Muscle layer of colon (tissue), 2 donors: ENCODE data around the gene SBSN.

Experiments used
- H3K27ac ChIP-seq: one replicate; pipeline ENCODE4 v1.7.0; 2013; ENCODE audit warnings: low read depth, mild to moderate bottlenecking, low read length, moderate library complexity
- H3K27me3 ChIP-seq, 2 donors: one replicate each; pipeline ENCODE4 v1.7.0; 2013; ENCODE audit warnings: low read length in 2 of 2, mild to moderate bottlenecking in 2 of 2; ENCODE audit not compliant: insufficient read depth in 2 of 2, control insufficient read depth in 1 of 2
- H3K36me3 ChIP-seq: one replicate; pipeline ENCODE4 v1.7.0; 2013; ENCODE audit warnings: mild to moderate bottlenecking, low read length; ENCODE audit not compliant: insufficient read depth
- H3K4me1 ChIP-seq: one replicate; pipeline ENCODE4 v1.7.0; 2013; ENCODE audit warnings: mild to moderate bottlenecking, low read length; ENCODE audit not compliant: insufficient read depth
- H3K4me3 ChIP-seq, 2 donors: one replicate each; pipeline ENCODE4 v1.7.0; 2013; ENCODE audit warnings: low read length in 2 of 2, low read depth in 1 of 2, mild to moderate bottlenecking in 1 of 2, moderate library complexity in 1 of 2
- H3K9ac ChIP-seq: one replicate; pipeline ENCODE4 v1.7.0; 2013; ENCODE audit warnings: low read length
- H3K9me3 ChIP-seq: one replicate; pipeline ENCODE4 v1.7.0; 2013; ENCODE audit warnings: mild to moderate bottlenecking, low read length
- donor health status: abdominal sarcoma.
- donor health status: Adenocarcinoma of cecum.

The SBSN gene

GRCh38 chr19:35497406-35497805 is 30.7 kb downstream of the SBSN start:
- Histone ChIP-seq H3K36me3 (no peaks in the 10 kb centered on the region), H3K9me3 (no peaks in the 10 kb centered on the region), H3K9ac (no peak overlapping the region), H3K27me3 (no peaks in the 10 kb centered on the region), H3K27ac (no peak overlapping the region), H3K4me1 (peaks cover 8% of the 10 kb centered on the region), H3K4me3 (no peak overlapping the region)

GRCh38 chr19:35495107-35496064 is 32.7 kb downstream of the SBSN start:
- no peak overlapping the region for H3K4me3 ChIP-seq
- peaks cover 1 to 3% of the 10 kb centered on the region in 2 donors for H3K27me3 ChIP-seq
- H3K9me3 ChIP-seq: no peaks in the 10 kb centered on the region
- peaks cover 8% of the 10 kb centered on the region for H3K4me1 ChIP-seq
- H3K27ac ChIP-seq: no peak overlapping the region
- no peaks in the 10 kb centered on the region for H3K36me3 ChIP-seq
- H3K9ac ChIP-seq: no peak overlapping the region

GRCh38 chr19:35493971-35494370 is 34.1 kb downstream of the SBSN start:
- H3K4me1 ChIP-seq: peaks cover 8% of the 10 kb centered on the region
- H3K27me3 ChIP-seq: peaks cover 3 to 4% of the 10 kb centered on the region in 2 donors
- no peaks in the 10 kb centered on the region for H3K9me3 ChIP-seq
- no peaks in the 10 kb centered on the region for H3K36me3 ChIP-seq
- H3K4me3 ChIP-seq: no peak overlapping the region
- H3K27ac ChIP-seq: no peak overlapping the region
- H3K9ac ChIP-seq: no peak overlapping the region

- peaks cover 3 to 9% of the 10 kb centered on the region in 2 donors for H3K27me3 ChIP-seq
- H3K9ac ChIP-seq: no peak overlapping the region
- no peaks in the 10 kb centered on the region for H3K36me3 ChIP-seq
- peaks cover 8% of the 10 kb centered on the region for H3K4me1 ChIP-seq
- H3K27ac ChIP-seq: no peak overlapping the region
- H3K9me3 ChIP-seq: no peaks in the 10 kb centered on the region
- no peak overlapping the region for H3K4me3 ChIP-seq
These were observed 36.2 kb downstream of the SBSN start for GRCh38 chr19:35491836-35492360.

- H3K27ac ChIP-seq: no peak within 1 kb of the TSS
- H3K36me3 ChIP-seq: no peaks in the 10 kb centered on the region
- H3K9ac ChIP-seq: no peak within 1 kb of the TSS
- H3K27me3 ChIP-seq: peaks cover 3 to 9% of the 10 kb centered on the region in 2 donors
- no peaks in the 10 kb centered on the region for H3K9me3 ChIP-seq
- no peak within 1 kb of the TSS for H3K4me3 ChIP-seq
- H3K4me1 ChIP-seq: peaks cover 5% of the 10 kb centered on the region
These were observed 37.7 kb downstream of the SBSN start, which contains the start of gene KRTDAP for GRCh38 chr19:35490364-35490763. KRTDAP (minus strand) TSS chr19:35490464; CDS start chr19:35490442, 22 bp downstream.

- Histone ChIP-seq H3K27me3 (peaks cover 3 to 9% of the 10 kb centered on the region in 2 donors), H3K4me1 (no peaks in the 10 kb centered on the region), H3K27ac (no peak overlapping the region), H3K9ac (no peak overlapping the region), H3K9me3 (no peaks in the 10 kb centered on the region), H3K36me3 (no peaks in the 10 kb centered on the region), H3K4me3 (no peak overlapping the region)
These were observed 39.4 kb downstream of the SBSN start for GRCh38 chr19:35488677-35489076.

- H3K27me3 ChIP-seq: peaks cover 3 to 9% of the 10 kb centered on the region in 2 donors
- H3K4me3 ChIP-seq: no peak overlapping the region
- H3K9me3 ChIP-seq: no peaks in the 10 kb centered on the region
- no peaks in the 10 kb centered on the region for H3K4me1 ChIP-seq
- no peak overlapping the region for H3K9ac ChIP-seq
- no peaks in the 10 kb centered on the region for H3K36me3 ChIP-seq
- no peak overlapping the region for H3K27ac ChIP-seq
These were observed 40.4 kb downstream of the SBSN start for GRCh38 chr19:35487656-35488182.

GRCh38 chr19:35486268-35486708 is 41.8 kb downstream of the SBSN start:
- Histone ChIP-seq H3K27ac (no peak overlapping the region), H3K36me3 (no peaks in the 10 kb centered on the region), H3K4me3 (no peak overlapping the region), H3K4me1 (no peaks in the 10 kb centered on the region), H3K9ac (no peak overlapping the region), H3K9me3 (no peaks in the 10 kb centered on the region), H3K27me3 (peaks cover 3 to 9% of the 10 kb centered on the region in 2 donors)

GRCh38 chr19:35484252-35485036 is 43.7 kb downstream of the SBSN start:
- H3K27me3 ChIP-seq: peaks cover 0 to 4% of the 10 kb centered on the region in 2 donors
- no peaks in the 10 kb centered on the region for H3K36me3 ChIP-seq
- no peak overlapping the region for H3K9ac ChIP-seq
- no peaks in the 10 kb centered on the region for H3K4me1 ChIP-seq
- no peaks in the 10 kb centered on the region for H3K9me3 ChIP-seq
- H3K4me3 ChIP-seq: no peak overlapping the region
- H3K27ac ChIP-seq: no peak overlapping the region

- Histone ChIP-seq H3K9ac (no peak overlapping the region), H3K4me3 (no peak overlapping the region), H3K4me1 (no peaks in the 10 kb centered on the region), H3K27ac (no peak overlapping the region), H3K27me3 (peaks cover 0 to 3% of the 10 kb centered on the region in 2 donors), H3K9me3 (no peaks in the 10 kb centered on the region), H3K36me3 (no peaks in the 10 kb centered on the region)
These were observed 45.0 kb downstream of the SBSN start for GRCh38 chr19:35483089-35483488.
